ENCODE data around the gene PTTG1. TPM values are rescaled to one million over a fixed set of nuclear protein-coding genes. Genes with fewer than 3 reads are reported as not detected.

The PTTG1 gene
- total and polyA plus RNA-seq, 2 of the 4 experiments (the other 2 are of a cell fraction): 98.6 to 118 TPM

GRCh38 chr5:160390787-160391696, 30.6 kb upstream of the PTTG1 start:
- no peak overlapping the region for H2BK15ac ChIP-seq (ENCODE audit: low read depth, low read length)
- H3K4ac ChIP-seq (ENCODE audit: low read depth, low read length): no peak overlapping the region
- intact Hi-C loops (cut with micrococcal nuclease) (loop anchor here (1.0 to 10.0 kb wide), 5 partner anchors 192 to 949 kb away; no protein-coding TSS in a partner anchor), in situ Hi-C loops (cut with MboI; ENCODE audit: low sequenced_read_pairs) (no loop called here), dilution Hi-C loops (cut with HindIII; ENCODE audit: low sequenced_read_pairs, unreplicated experiment) (no loop called here)
- no peak overlapping the region for H3K18ac ChIP-seq (ENCODE audit: low read depth, low read length)
- H2BK5ac ChIP-seq (ENCODE audit: low read depth, low read length, poor library complexity, severe bottlenecking): no peak overlapping the region
- H3K4me2 ChIP-seq (ENCODE audit: low read depth, low read length): no peak overlapping the region
- H4K20me1 ChIP-seq (ENCODE audit: insufficient read depth, low read length): no peaks in the 10 kb centered on the region
- WGBS, 2 experiments (ENCODE audit: extremely low coverage in 2 of 2, insufficient read length in 1 of 2): no CpG with 5 or more reads among the region's 8 CpGs
- TF ChIP-seq CHD1 (IDR thresholded peaks at IDR 0.05; ENCODE audit: low read depth, low read length) (no peak), SMC3 (IDR thresholded peaks at IDR 0.05; ENCODE audit: low read depth, low read length) (peak; percentile 73), CTCF (conservative IDR thresholded peaks at IDR 0.05; ENCODE audit: low read depth, low read length) (peak; percentile 59), MAFK (IDR thresholded peaks at IDR 0.05; ENCODE audit: low read depth, low read length) (peak; percentile 51; the same call in 1 of the 2 replicates), RAD21 (IDR thresholded peaks at IDR 0.05; ENCODE audit: low read length) (peak; percentile 69), USF2 (IDR thresholded peaks at IDR 0.05; ENCODE audit: low read depth, low read length) (no peak), CEBPB (IDR thresholded peaks at IDR 0.05; ENCODE audit: low read depth, low read length) (no peak)
- peaks cover 13 to 29% of the 10 kb centered on the region in 2 experiments for H3K79me1 ChIP-seq (ENCODE audit: low read depth in 1 of 2, low read length in 2 of 2)
- H2AK5ac ChIP-seq (ENCODE audit: low read depth, low read length): no peak overlapping the region
- ChIA-PET POLR2A (ENCODE audit: unreplicated experiment) (no interaction called here), CTCF (interaction anchor here (0.6 to 2.0 kb wide), 8 partner anchors 11 to 369 kb away, joined by 3 to 17 read pairs (median 5); partner anchors contain the start of genes C1QTNF2 and PTTG1)
- H3K9ac ChIP-seq (ENCODE audit: low read depth, low read length): no peak overlapping the region
- no peak overlapping the region for H3K4me3 ChIP-seq (ENCODE audit: insufficient read depth, low read depth, low read length)
- no TSS peak for BruUV-seq (replicated peaks)
- no peak overlapping the region for H4K91ac ChIP-seq (ENCODE audit: insufficient read depth, low read depth, low read length)
- H3K56ac ChIP-seq (ENCODE audit: extremely low read depth, insufficient read depth, low read length): no peak overlapping the region
- no peak overlapping the region for H2AFZ ChIP-seq (replicated peaks; ENCODE audit: low read length, poor library complexity)
- H2BK120ac ChIP-seq (ENCODE audit: low read depth, low read length): no peak overlapping the region
- H3K9me3 ChIP-seq (ENCODE audit: control insufficient read depth, insufficient read depth, low read length): peaks cover 4% of the 10 kb centered on the region; the same call in 1 of the 2 replicates
- DNase-seq: peak; percentile 36
- H3K36me3 ChIP-seq (ENCODE audit: control insufficient read depth, insufficient read depth, low read length): no peaks in the 10 kb centered on the region; the same call in 1 of the 2 replicates
- no peaks in the 10 kb centered on the region for H3K27me3 ChIP-seq (ENCODE audit: control insufficient read depth, insufficient read depth, low read length)
- H3K14ac ChIP-seq (replicated peaks; ENCODE audit: low read depth, low read length): no peak overlapping the region
- H3K27ac ChIP-seq (ENCODE audit: insufficient read depth, low read length): no peak overlapping the region
- no peak overlapping the region for H4K5ac ChIP-seq (ENCODE audit: low read depth, low read length)
- H3K23ac ChIP-seq (ENCODE audit: low read depth, low read length): no peak overlapping the region
- no peak; the same call in 1 of the 2 replicates for ATAC-seq (ENCODE audit: low read depth)
- no peak overlapping the region for H2BK20ac ChIP-seq (ENCODE audit: low read depth, low read length)
- H3K9me1 ChIP-seq (ENCODE audit: insufficient read depth, low read length): 0 out of 2 replicates have a peak, but pooled peaks cover 2% of the 10 kb centered on the region
- H2AK9ac ChIP-seq (replicated peaks; ENCODE audit: low read depth, low read length, poor library complexity): no peak overlapping the region
- H3K4me1 ChIP-seq (ENCODE audit: control insufficient read depth, insufficient read depth, low read length): no peaks in the 10 kb centered on the region
- no peak overlapping the region for H4K8ac ChIP-seq (ENCODE audit: low read depth in 2 of 2, low read length in 2 of 2)

Measured in IMR-90 (cell line).